ENCODE measurements around the gene CRKL. TPM values are rescaled to one million over a fixed set of nuclear protein-coding genes. Genes with fewer than 3 reads are reported as not detected.

CRKL gene
- total RNA-seq, 1 donor, result 38.4 TPM

DNA sequence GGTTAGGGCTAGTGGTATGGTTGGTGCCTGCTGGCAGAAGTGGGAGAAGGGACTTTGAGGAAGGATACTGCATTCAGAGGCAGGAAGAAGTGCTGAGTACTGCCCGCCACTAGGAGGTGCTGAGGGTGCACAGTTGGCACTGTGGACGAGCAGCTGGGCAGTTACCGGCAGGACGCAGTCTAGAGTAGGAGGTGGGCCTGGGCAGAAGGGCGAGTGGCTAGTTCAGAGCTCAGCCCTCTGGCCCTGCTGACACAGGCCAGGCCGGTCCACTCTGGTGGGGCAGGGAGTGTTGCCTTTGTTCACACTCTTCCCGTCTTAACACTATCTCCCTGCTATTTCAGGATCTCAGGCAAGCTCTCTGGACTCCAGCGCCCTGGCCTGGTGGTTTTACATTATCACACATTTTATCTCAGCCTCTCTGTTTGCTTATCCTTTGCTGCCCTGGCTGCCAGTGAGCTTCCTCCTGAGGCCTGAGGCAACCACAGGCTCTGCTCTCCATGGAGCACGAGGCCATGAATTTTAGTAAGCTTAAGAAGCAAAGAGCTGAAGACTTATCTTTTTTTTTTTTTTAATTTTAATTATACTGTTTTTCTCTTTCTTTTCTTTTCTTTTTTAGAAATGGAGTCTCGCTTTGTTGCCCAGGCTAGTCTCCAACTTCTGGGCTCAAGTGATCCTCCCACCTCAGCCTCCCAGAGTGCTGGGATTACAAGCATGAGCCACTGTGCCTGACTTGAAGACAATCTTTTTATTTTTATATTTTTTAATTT lies 31.5 kb upstream of the CRKL start:
- H3K27ac ChIP-seq (ENCODE audit: low read depth, low read length), result peak overlapping the region; percentile 30
- TF ChIP-seq, protein P1, sequence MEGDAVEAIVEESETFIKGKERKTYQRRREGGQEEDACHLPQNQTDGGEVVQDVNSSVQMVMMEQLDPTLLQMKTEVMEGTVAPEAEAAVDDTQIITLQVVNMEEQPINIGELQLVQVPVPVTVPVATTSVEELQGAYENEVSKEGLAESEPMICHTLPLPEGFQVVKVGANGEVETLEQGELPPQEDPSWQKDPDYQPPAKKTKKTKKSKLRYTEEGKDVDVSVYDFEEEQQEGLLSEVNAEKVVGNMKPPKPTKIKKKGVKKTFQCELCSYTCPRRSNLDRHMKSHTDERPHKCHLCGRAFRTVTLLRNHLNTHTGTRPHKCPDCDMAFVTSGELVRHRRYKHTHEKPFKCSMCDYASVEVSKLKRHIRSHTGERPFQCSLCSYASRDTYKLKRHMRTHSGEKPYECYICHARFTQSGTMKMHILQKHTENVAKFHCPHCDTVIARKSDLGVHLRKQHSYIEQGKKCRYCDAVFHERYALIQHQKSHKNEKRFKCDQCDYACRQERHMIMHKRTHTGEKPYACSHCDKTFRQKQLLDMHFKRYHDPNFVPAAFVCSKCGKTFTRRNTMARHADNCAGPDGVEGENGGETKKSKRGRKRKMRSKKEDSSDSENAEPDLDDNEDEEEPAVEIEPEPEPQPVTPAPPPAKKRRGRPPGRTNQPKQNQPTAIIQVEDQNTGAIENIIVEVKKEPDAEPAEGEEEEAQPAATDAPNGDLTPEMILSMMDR (IDR thresholded peaks at IDR 0.05; ENCODE audit: extremely low read depth, low read depth, low read length), result peak; percentile 92

DNA sequence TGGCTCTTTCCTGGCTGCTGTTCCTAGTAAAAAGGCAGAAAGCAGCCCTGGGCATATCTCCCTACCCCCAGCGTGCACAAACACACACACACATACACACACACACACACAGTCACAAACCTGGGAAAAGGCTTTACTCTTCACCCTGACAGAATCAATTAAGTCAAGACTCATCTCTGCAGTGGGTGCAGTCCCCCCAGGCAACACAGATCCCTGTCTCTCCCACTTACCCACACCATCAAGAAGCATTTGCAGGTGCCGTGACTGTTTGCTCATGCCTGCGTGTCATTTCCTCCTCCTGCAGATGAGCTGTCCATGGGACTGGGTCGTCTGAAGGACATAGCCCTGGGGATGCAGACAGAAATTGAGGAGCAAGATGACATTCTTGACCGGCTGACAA lies 29.8 kb upstream of the CRKL start:
- Histone ChIP-seq H3K27ac (ENCODE audit: low read depth, low read length) (no peak overlapping the region), H2AFZ (ENCODE audit: low read length) (no peak overlapping the region), H3K4me3 (ENCODE audit: insufficient read depth, low read length) (no peak overlapping the region), H3K4me2 (ENCODE audit: insufficient read depth, low read length) (no peak overlapping the region), H3K4me1 (ENCODE audit: insufficient read depth, low read length) (no peaks in the 10 kb centered on the region), H3K27me3 (ENCODE audit: insufficient read depth, low read length) (no peaks in the 10 kb centered on the region), H3K36me3 (ENCODE audit: insufficient read depth, low read length) (peaks cover 36% of the 10 kb centered on the region), H3K9me3 (ENCODE audit: low read depth, low read length) (no peaks in the 10 kb centered on the region), H3K79me2 (ENCODE audit: insufficient read depth, low read length) (no peaks in the 10 kb centered on the region), H4K20me1 (ENCODE audit: insufficient read depth, low read length) (peaks cover 3% of the 10 kb centered on the region)
- TF ChIP-seq, protein P1 (IDR thresholded peaks at IDR 0.05; ENCODE audit: extremely low read depth, low read depth, low read length), result no peak
- DNase-seq (ENCODE audit: insufficient read length, low spot score, missing footprints), result no peak

More for the DNA sequence above, 31.5 kb upstream of the CRKL start:
- Histone ChIP-seq H3K36me3 (ENCODE audit: insufficient read depth, low read length) (peaks cover 45% of the 10 kb centered on the region), H3K9me3 (ENCODE audit: low read depth, low read length) (no peaks in the 10 kb centered on the region), H4K20me1 (ENCODE audit: insufficient read depth, low read length) (peaks cover 3% of the 10 kb centered on the region), H3K4me2 (ENCODE audit: insufficient read depth, low read length) (peak overlapping the region; percentile 44), H2AFZ (ENCODE audit: low read length) (peak overlapping the region; percentile 87), H3K4me3 (ENCODE audit: insufficient read depth, low read length) (no peak overlapping the region), H3K27me3 (ENCODE audit: insufficient read depth, low read length) (no peaks in the 10 kb centered on the region), H3K4me1 (ENCODE audit: insufficient read depth, low read length) (no peaks in the 10 kb centered on the region), H3K79me2 (ENCODE audit: insufficient read depth, low read length) (no peaks in the 10 kb centered on the region)
- DNase-seq (ENCODE audit: insufficient read length, low spot score, missing footprints), result peak; percentile 94

DNA sequence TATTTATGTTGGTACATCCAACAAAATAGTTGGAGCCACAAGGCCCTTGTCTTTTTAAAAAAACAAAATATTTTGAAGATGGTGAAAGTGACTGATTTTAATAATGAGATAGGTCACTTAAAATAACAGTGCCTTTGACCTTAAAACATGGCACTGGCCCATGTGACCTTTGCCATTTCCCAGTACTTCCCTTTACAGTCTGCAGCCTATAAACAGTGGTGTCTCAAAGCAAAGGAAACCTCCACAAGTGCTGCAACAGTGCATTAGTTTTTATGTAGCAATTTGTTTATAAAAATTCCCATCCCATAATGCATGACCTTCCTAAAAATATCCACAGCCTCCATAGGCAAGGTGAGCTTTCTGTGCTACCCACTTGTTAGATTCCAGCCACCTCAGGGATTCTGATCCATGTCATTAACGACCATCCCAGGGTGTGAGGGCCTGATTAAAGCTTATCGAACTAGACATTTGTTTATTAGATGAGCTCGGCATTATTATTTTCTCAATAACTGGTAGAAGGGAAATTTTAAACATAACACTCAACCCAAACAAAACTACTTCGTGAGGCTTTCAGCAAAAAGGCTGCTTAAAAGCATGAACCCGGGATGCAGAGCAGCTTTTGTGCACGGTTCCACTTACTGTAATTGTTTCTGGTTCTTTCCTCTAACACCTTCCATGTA lies 28.0 kb upstream of the CRKL start:
- TF ChIP-seq, protein P1 (IDR thresholded peaks at IDR 0.05; ENCODE audit: extremely low read depth, low read depth, low read length), result no peak
- H3K9me3 ChIP-seq (ENCODE audit: low read depth, low read length), result no peaks in the 10 kb centered on the region
- no peak overlapping the region for H3K4me2 ChIP-seq (ENCODE audit: insufficient read depth, low read length)
- no peaks in the 10 kb centered on the region for H3K4me1 ChIP-seq (ENCODE audit: insufficient read depth, low read length)
- H3K4me3 ChIP-seq (ENCODE audit: insufficient read depth, low read length), result no peak overlapping the region
- H3K36me3 ChIP-seq (ENCODE audit: insufficient read depth, low read length), result peaks cover 24% of the 10 kb centered on the region
- H3K27ac ChIP-seq (ENCODE audit: low read depth, low read length), result no peak overlapping the region
- H3K27me3 ChIP-seq (ENCODE audit: insufficient read depth, low read length), result no peaks in the 10 kb centered on the region
- H4K20me1 ChIP-seq (ENCODE audit: insufficient read depth, low read length), result peaks cover 3% of the 10 kb centered on the region
- no peak overlapping the region for H2AFZ ChIP-seq (ENCODE audit: low read length)
- H3K79me2 ChIP-seq (ENCODE audit: insufficient read depth, low read length), result no peaks in the 10 kb centered on the region
- no peak for DNase-seq (ENCODE audit: insufficient read length, low spot score, missing footprints)

DNA sequence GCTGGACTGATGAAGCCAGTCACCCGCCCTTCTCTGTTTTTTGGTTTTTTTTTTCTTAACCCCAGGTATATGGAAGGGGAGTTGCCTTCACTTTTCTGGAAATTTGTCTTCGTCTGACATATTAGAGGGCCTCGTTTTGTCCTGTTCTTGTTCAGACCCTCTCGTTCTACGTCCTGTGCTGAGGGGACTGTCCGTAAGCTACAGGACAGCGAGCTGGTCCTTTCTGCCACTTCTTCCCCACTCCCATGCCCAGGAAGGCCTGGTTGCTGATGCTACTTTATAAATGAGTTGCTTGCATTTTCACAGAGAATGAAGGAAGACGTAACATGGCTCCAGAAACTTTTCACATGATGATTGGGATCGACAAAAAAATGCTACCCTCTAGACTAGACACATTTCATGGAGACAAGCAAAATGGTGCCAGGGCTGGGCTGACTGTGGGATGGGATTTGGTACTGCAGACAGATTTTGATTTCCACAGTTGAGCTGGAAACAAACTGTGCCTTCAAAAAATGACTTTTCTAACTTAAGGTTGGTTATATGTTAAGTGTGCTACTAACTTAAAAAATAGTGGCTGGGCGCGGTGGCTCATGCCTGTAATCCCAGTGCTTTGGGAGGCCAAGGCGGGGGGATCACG lies 27.2 kb upstream of the CRKL start:
- no peaks in the 10 kb centered on the region for H3K79me2 ChIP-seq (ENCODE audit: insufficient read depth, low read length)
- H4K20me1 ChIP-seq (ENCODE audit: insufficient read depth, low read length), result peaks cover 3% of the 10 kb centered on the region
- H3K27ac ChIP-seq (ENCODE audit: low read depth, low read length), result no peak overlapping the region
- H3K4me3 ChIP-seq (ENCODE audit: insufficient read depth, low read length), result no peak overlapping the region
- TF ChIP-seq, protein P1 (IDR thresholded peaks at IDR 0.05; ENCODE audit: extremely low read depth, low read depth, low read length), result no peak
- no peaks in the 10 kb centered on the region for H3K27me3 ChIP-seq (ENCODE audit: insufficient read depth, low read length)
- H3K4me2 ChIP-seq (ENCODE audit: insufficient read depth, low read length), result no peak overlapping the region
- no peaks in the 10 kb centered on the region for H3K9me3 ChIP-seq (ENCODE audit: low read depth, low read length)
- peaks cover 24% of the 10 kb centered on the region for H3K36me3 ChIP-seq (ENCODE audit: insufficient read depth, low read length)
- H2AFZ ChIP-seq (ENCODE audit: low read length), result no peak overlapping the region
- no peak for DNase-seq (ENCODE audit: insufficient read length, low spot score, missing footprints)
- H3K4me1 ChIP-seq (ENCODE audit: insufficient read depth, low read length), result no peaks in the 10 kb centered on the region
